Measurements from ENCODE around the gene TES.
"Not testable (repeated sequence)": the region's sequence is repeated elsewhere in the genome, so short reads cannot be mapped to it uniquely, and the experiment has no call there.

TES gene

DNA sequence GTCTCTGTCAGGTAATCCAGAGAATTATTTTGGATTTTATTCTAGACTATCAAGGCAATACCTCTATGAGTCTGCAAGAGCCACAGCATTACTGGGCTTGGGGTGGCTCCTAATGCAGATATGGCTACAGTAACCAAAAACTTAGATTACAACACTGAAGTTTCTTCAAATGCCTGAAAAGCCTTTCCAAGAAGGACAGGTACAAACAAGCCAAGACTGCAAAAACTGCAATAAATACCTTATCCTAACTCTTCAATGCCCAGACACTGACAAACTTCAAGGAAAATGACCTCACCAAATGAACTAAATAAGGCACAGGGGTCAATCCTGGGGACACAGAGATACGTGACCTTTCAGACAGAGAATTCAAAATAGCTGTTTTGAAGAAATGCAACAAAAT, 82.0 kb downstream of the TES start:
- no peak for DNase-seq

DNA sequence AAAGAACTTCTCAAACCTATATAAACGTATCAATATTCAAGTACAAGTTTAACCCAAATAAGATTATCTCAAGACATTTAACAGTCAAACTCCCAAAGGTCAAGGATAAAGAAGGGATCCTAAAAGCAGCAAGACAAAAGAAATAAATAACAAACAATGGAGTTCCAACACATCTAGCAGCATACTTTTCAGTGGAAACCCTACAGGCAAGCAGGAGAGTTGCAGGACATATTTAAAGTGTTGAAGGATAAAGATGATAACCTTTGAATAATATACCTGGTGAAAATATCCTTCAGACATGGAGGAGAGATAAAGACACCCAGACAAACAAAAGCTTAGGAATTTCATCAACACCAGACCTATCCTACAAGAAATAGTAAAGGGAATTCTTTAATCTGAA, 82.8 kb downstream of the TES start:
- no peak for DNase-seq

DNA sequence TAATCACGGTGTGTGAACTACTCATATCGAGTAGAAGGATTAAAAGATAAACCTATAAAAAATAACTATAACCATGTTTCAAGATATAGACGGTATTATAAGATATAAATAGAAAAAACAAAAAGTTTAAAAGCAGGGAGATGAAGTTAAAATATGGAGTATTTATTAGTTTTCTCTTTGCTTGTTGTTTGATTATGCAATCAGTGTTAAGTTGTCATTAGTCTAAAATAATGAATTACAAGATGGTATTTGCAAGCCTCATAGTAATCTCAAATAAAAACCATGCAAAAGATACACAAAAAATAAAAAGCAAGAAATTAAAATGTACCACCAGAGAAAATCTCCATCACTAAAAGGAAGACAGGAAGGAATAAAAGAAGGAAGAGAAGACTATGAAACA, 83.3 kb downstream of the TES start:
- no peak for DNase-seq

DNA sequence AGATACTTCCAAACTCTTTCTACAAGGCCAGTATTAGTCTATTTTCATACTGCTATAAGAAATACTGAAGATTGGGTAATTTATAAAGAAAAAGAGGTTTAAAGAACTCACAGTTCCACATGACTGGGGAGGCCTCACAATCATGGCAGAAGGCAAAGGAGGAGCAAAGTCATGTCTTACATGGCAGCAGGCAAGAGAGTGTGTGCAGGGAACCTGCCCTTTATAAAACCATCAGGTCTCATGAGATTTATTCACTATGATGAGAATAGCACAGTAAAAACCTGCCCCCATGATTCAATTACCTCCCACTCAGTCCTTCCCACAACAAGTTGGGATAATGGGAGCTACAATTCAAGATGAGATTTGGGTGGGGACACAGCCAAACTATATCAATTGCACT, 85.6 kb downstream of the TES start:
- DNase-seq, result not testable (repeated sequence)

DNA sequence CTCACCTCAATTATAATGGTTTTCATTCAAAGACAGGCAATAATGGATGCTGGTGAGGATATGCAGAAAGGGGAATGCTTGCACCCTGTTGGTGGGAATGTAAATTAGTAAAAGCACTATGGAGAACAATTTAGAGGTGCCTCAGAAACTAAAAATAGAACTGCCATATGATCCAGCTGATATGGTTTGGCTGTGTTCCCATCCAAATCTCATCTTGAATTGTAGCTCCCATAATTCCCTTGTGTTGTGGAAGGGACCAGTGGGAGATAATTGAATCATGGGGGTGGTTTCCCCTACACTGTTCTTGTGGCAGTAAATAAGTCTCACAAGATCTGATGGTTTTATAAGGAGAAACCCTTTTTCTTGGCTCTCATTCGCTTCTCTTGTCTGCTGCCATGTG, 87.7 kb downstream of the TES start:
- no peak for DNase-seq

DNA sequence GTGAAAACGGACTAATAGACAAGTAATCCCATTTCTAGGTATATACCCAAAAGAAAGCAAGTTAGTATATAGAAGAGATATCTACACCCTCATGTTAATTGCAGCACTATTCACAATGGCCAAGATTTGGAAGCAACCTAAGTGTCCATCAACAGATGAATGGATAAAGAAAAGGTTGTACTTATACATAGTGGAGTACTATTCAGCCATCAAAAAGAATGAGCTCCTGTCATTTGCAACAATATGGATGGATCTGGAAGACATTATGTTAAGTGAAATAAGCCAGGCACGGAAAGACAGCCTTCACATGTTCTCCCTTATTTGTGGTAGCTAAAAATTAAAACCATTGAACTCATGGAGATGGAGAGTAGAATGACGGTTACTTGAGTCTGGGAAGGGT, 88.2 kb downstream of the TES start:
- DNase-seq, result no peak

DNA sequence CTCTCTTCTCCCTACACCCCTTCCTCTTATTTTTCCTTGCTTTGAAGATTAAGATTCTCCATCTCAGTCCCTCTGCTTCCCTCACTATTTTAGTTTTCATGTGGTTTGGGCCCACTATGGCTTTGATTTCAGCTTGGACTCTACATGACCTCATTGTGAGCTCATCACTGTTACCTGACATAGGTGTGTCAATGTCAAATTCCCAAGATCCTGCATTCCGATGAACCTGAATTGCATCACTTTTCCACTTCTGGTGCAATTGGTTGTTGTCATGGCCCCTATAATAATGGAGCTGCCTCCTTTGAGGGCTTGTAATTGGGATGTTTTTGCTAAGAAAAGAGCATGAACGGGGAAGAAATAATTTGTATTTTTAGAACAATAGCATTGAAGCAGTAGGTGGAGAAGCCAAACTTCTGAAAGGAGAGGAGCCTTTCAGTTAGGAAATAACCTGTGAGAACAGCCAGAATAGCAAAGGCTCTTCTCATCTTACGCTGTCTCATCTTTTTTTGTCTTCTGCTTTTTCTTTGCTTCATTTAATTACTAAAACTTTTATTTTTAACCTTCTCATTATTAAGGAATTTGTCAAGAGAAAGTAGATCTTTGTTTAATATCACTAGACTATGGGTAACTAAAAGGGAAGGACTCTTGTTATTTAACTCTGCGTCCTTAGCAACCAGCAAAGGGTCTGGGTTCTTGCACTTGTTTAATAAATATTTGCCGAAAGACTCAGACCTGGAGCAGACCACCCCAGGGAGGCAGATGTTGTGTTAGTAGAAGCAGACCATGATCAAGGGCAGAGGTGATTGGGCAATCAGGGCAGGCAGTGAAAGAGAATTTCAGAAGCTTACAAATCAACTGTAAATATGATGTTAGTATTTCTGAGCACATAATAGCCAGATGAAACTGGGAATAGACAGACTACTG, 95.4 kb downstream of the TES start:
- no peak for DNase-seq

DNA sequence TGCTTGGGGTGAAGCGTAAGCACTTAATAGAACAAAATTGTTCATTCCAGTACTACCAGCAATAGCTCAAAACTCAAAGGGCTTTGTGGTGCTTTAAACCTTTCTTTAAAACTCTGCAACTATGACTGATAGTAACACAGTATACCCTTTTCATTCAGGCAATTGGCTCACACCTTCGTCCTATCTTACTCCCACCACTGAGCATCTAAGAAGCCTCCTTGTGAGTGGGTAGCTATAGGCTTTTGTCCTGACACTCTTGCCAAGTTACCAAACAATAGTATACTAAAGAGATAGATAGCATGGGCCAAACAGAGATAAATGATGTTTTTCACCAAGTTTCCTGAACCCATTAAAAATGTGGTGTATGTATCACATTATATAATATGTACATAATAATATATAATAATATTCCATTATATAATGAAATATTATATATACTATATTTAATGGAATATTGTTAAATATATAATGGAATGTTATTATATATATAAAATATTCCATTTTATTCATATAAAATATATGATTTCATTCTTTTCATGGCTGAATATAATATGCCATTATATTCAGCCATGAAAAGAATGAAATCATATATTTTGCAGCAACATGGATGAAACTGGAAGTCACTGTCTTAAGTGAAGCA, 96.2 kb downstream of the TES start:
- no peak for DNase-seq

DNA sequence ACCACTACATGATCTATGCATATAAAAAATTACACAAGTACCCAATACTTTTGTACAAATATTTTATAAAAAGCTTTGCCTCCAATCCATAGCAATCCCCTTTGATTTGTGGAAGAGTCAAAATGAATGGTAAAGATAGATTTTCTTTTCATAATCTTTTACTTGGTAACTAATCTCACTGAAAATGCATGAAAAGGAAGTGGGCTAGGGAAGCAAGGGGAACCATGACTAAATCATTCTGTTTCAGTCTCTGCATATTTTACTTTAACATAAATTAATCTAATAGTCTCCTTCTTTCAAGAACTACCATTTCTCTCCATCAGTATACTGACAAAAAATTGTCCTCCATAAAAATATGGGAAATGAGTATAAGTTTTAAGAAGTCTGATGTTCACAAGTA, 96.9 kb downstream of the TES start:
- no peak for DNase-seq
